GM12878 (cell line): ENCODE measurements around the gene METTL8. TPM values are rescaled to one million over a fixed set of nuclear protein-coding genes. Genes with fewer than 3 reads are reported as not detected.
"Not testable (repeated sequence)": the region's sequence is repeated elsewhere in the genome, so short reads cannot be mapped to it uniquely, and the experiment has no call there.

Experiments
- ATAC-seq: fragments of 200-7000 bp; cut with Tn5 transposase; 3 replicates; pipeline ENCODE4 v1.9.1; 2020; ENCODE audit warnings: mild to moderate bottlenecking, moderate library complexity
- BruUV-seq: library from RNA; stranded (reverse); fragments of 400-500 nt; replicated peaks from 2 replicates; lab custom pipeline; 2021; lab: Mats Ljungman, UMichigan
- CTCF ChIA-PET: fragments of 300-600 bp; sonication (Branson Sonifier 250); formaldehyde crosslinking; extraction: SDS; loops from one replicate; lab custom pipeline; 2021; ENCODE audit warnings: inconsistent platforms; lab: Yijun Ruan, JAX
- POLR2A ChIA-PET: fragments of 350-600 bp; formaldehyde crosslinking; extraction: SDS; loops from one replicate; lab custom pipeline; 2021; ENCODE audit warnings: inconsistent platforms; lab: Charles Lee
- RAD21 ChIA-PET: fragments of 300-600 bp; sonication (Branson Sonifier 250); formaldehyde crosslinking; loops from one replicate; lab custom pipeline; 2023; ENCODE audit warnings: antibody characterized with exemption; ENCODE audit not compliant: unreplicated experiment; lab: Charles Lee
- SMC1A ChIA-PET: fragments of 300-600 bp; sonication (Branson Sonifier 250); formaldehyde crosslinking; loops from one replicate; lab custom pipeline; 2023; ENCODE audit not compliant: unreplicated experiment, uncharacterized antibody; lab: Charles Lee
- DNase-seq: peaks from one replicate; pipeline ENCODE4 v3.0.0-alpha.2; 2011; ENCODE audit warnings: low read depth, low spot score
- FAIRE-seq: peaks from 3 replicates; lab custom pipeline; 2011; peaks lifted over from hg19 to GRCh38; lab: Jason Lieb, UNC
- H2AFZ ChIP-seq: 2 replicates; pipeline ENCODE4 v1.6.0; 2011; ENCODE audit warnings: low read depth, low read length, control low read depth; ENCODE audit not compliant: control insufficient read depth
- H3K27ac ChIP-seq: 2 replicates; pipeline ENCODE4 v1.5.1; 2011; ENCODE audit warnings: control low read depth; ENCODE audit not compliant: control insufficient read depth, insufficient read depth
- H3K27me3 ChIP-seq, 2 experiments: replicated peaks in 1 of 2; 2 replicates each; pipeline versions ENCODE4 v1.6.0 to v1.6.1; 2011; ENCODE audit warnings: low read length in 1 of 2; ENCODE audit not compliant: control insufficient read depth in 2 of 2, insufficient read depth in 2 of 2
- H3K36me3 ChIP-seq, 2 experiments: 2 replicates each; pipeline ENCODE4 v1.5.1; 2011; ENCODE audit warnings: low read length in 1 of 2; ENCODE audit not compliant: control insufficient read depth in 2 of 2, insufficient read depth in 2 of 2
- H3K4me1 ChIP-seq: 2 replicates; pipeline ENCODE4 v1.6.1; 2011; ENCODE audit warnings: mild to moderate bottlenecking, low read length, moderate library complexity, mixed read lengths; ENCODE audit not compliant: control insufficient read depth, insufficient read depth
- H3K4me2 ChIP-seq: 2 replicates; pipeline ENCODE4 v1.6.0; 2011; ENCODE audit warnings: control low read depth; ENCODE audit not compliant: control insufficient read depth, insufficient read depth
- H3K4me3 ChIP-seq: fragments of 200-600 bp; sonication (generic); 2 replicates; pipeline ENCODE4 v1.5.1; 2016
- H3K79me2 ChIP-seq: 2 replicates; pipeline ENCODE4 v1.6.0; 2011; ENCODE audit warnings: low read length; ENCODE audit not compliant: control insufficient read depth, insufficient read depth
- H3K9ac ChIP-seq: 2 replicates; pipeline ENCODE4 v1.8.0; 2011; ENCODE audit warnings: low read length, control low read depth, mixed read lengths; ENCODE audit not compliant: control insufficient read depth, insufficient read depth
- H3K9me3 ChIP-seq: replicated peaks from 3 replicates; pipeline ENCODE4 v1.5.1; 2011; ENCODE audit warnings: mild to moderate bottlenecking, low read length; ENCODE audit not compliant: control insufficient read depth, insufficient read depth
- H4K20me1 ChIP-seq: 2 replicates; pipeline ENCODE4 v1.6.0; 2011; ENCODE audit not compliant: control insufficient read depth, insufficient read depth
- BMI1 ChIP-seq: fragments of 450-650 bp; IDR thresholded peaks from 2 replicates; pipeline ENCODE4 v1.6.1; 2016; ENCODE audit warnings: mild to moderate bottlenecking, moderate library complexity, borderline replicate concordance
- CBFB ChIP-seq: IDR thresholded peaks from 2 replicates; pipeline ENCODE4 v1.6.1; 2016; ENCODE audit warnings: antibody characterized with exemption, low read depth
- FOXM1 ChIP-seq: IDR thresholded peaks from 2 replicates; pipeline ENCODE4 v1.6.1; 2012; ENCODE audit warnings: low read depth, mild to moderate bottlenecking, inconsistent platforms, low read length, moderate library complexity
- NFIC ChIP-seq: IDR thresholded peaks from 2 replicates; pipeline ENCODE4 v1.6.1; 2012; ENCODE audit warnings: low read depth, mild to moderate bottlenecking, inconsistent platforms, low read length, moderate library complexity
- POLR2AphosphoS2 ChIP-seq: IDR thresholded peaks from 2 replicates; pipeline ENCODE4 v1.6.1; 2011; ENCODE audit warnings: low read depth, mild to moderate bottlenecking, low read length, improper control_type of control experiment, moderate library complexity
- RUNX3 ChIP-seq: IDR thresholded peaks from 2 replicates; pipeline ENCODE4 v1.6.1; 2012; ENCODE audit warnings: low read length, inconsistent platforms
- SREBF1 ChIP-seq: IDR thresholded peaks from 2 replicates; pipeline ENCODE4 v1.6.1; 2012; ENCODE audit warnings: mild to moderate bottlenecking, low read length
- ZBED1 ChIP-seq: IDR thresholded peaks from 2 replicates; pipeline ENCODE4 v1.6.1; 2016; ENCODE audit warnings: borderline replicate concordance
- WGBS: methylation state at CpG from one replicate; pipeline ENCODE4 v1.1.6; 2016; ENCODE audit warnings: low lambda C conversion rate; ENCODE audit not compliant: insufficient replicate concordance, insufficient coverage; ENCODE audit errors: missing lambda C conversion rate; 5-methylcytosine and 5-hydroxymethylcytosine counted together
- in situ Hi-C: fragments of 300-500 bp; cut with MboI; formaldehyde crosslinking; loops from 9 replicates; pipeline ENCODE4 v1.14.3; 2018; ENCODE audit warnings: mixed read lengths
- intact Hi-C: fragments of 100-400 bp; cut with micrococcal nuclease; formaldehyde crosslinking; loops from one replicate; pipeline ENCODE4 v1.14.2; 2022; ENCODE audit not compliant: unreplicated experiment
- polyA plus RNA-seq, 11 experiments: library from polyadenylated mRNA; depleted of rRNA in 4 of 11; unstranded in 6 of 11; stranded (reverse) in 5 of 11; fragments of >200 nt; fragmentation: Nextera tagmentation in 4 of 11; fragmentation: Illumina TruSeq in 1 of 11; extraction: Ambion mirVana in 4 of 11; extraction: Trizol in 1 of 11; gene quantifications; 1 replicate in 1 of 11; 2 replicates in 10 of 11; pipeline versions ENCODE4 v1.2.1 to v1.2.3, GENCODE V29; 2011 to 2016; ENCODE audit warnings: inconsistent platforms in 2 of 11, missing spikeins in 2 of 11, low read depth in 1 of 11
- total RNA-seq, 4 experiments: library from RNA; depleted of rRNA in 3 of 4; stranded (reverse); fragments of >200 nt in 3 of 4; fragmentation: Illumina TruSeq in 1 of 4; extraction: Trizol in 1 of 4; gene quantifications; 2 replicates each; pipeline versions ENCODE4 v1.2.1 to v1.2.3, GENCODE V29; 2013 to 2021
- TF ChIP-seq, protein P1 (sequence below): IDR thresholded peaks from 2 replicates; pipeline ENCODE4 v1.6.1; 2012; ENCODE audit warnings: low read depth, low read length, improper control_type of control experiment

The METTL8 gene
- total and polyA plus RNA-seq, 10 of the 15 experiments (the other 5 are each of a cell fraction or from before 2014, with no cell fraction given) = 30.8 to 96.3 (median 51.5) TPM

DNA sequence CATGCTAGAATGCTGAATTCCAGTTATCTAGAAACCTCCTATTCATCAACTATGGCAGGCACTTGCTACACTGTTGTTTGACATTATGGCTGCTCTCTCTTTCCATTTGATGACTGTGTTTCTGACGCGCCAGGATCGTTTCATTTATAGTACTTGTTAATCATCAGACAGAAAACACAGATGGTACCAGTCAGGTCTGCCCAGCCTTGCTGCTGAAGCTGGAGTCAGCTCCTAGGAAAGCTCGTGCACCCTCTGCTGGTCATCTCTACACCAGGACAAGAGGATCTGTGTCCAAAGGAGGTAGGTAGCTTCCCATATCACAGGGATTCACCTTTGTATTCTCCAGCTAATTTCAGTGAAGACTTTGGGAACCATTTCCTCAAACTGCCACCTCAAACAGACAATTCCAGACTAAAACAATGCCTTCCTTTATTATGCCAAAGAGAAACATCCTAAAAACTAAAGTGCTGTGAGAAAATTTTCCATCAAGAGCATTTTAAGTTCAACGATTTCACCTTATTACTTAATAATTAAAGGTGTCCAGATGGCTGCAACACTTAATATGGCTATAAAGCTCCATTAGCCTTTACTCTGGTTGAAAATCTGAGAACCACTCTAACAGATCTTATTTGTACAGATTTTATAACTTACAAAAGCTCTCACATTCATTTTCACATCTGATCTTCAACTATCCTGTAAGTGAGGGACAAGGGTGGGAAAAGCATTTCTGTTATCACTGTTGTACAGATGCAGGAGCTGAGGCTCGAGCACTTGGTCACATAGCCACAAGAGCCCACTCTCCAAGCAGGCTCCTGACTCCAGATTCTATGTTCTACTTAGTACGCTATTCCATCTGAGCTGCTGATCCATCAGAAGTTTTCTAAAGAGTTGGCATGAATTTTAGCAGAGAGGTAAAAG, 17.5 kb downstream of the METTL8 start (continued):
- TF ChIP-seq, protein P1, sequence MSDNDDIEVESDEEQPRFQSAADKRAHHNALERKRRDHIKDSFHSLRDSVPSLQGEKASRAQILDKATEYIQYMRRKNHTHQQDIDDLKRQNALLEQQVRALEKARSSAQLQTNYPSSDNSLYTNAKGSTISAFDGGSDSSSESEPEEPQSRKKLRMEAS = no peak
- no peak for TF ChIP-seq POLR2AphosphoS2
- TF ChIP-seq ZBED1 = no peak; the same call in 1 of the 2 replicates
- TF ChIP-seq BMI1 = no peak
- no peak for TF ChIP-seq FOXM1
- TF ChIP-seq SREBF1 = no peak
- TF ChIP-seq CBFB = 0 out of 2 replicates have a peak, but pooled peaks have one; percentile 25

DNA sequence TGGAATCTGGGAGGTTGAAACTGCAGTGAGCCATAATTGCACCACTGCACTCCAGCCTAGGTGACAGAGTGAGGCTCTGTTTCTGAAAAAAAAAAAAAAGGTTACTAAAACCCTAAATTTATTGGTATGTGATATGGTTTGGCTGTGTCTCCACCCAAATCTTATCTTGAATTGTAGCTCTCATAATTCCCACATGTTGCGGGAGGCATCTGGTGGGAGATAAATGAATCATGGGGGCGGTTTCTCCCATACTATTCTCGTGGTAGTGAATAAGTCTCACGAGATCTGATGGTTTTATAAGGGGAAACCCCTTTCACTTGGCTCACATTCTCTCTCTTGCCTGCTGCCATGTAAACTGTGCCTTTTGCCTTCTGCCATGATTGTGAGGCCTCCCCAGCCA, 19.1 kb downstream of the METTL8 start:
- ATAC-seq, DNase-seq, H2AFZ ChIP-seq, H3K4me3 ChIP-seq, BruUV-seq, H3K9ac ChIP-seq, H3K27me3 ChIP-seq, FAIRE-seq, H3K4me2 ChIP-seq, H3K9me3 ChIP-seq, H4K20me1 ChIP-seq: not testable (repeated sequence)
- peaks cover 72% of the 10 kb centered on the region for H3K79me2 ChIP-seq
- H3K36me3 ChIP-seq = peaks cover 0 to 10% of the 10 kb centered on the region in 2 experiments; a peak in 3 of 4 replicates
- ChIA-PET SMC1A (interaction anchor here (0.8 to 5.0 kb wide), 13 partner anchors 8 to 257 kb away, joined by 3 to 198 read pairs (median 4); partner anchors contain the start of gene CYBRD1), POLR2A (interaction anchor here (0.6 to 1.2 kb wide), 6 partner anchors 69 to 128 kb away, joined by 3 to 8 read pairs (median 4); no protein-coding TSS in a partner anchor), CTCF (interaction anchor here (0.6 to 5.6 kb wide), 6 partner anchors 67 to 440 kb away, joined by 3 to 110 read pairs (median 7); no protein-coding TSS in a partner anchor), RAD21 (interaction anchor here (0.8 to 5.4 kb wide), 10 partner anchors 26 to 441 kb away, joined by 3 to 186 read pairs (median 8); no protein-coding TSS in a partner anchor)
- 53% methylated on average over 4 of the region's 4 CpGs for WGBS
- H3K27ac ChIP-seq = peak overlapping the region; percentile 5; the same call in 1 of the 2 replicates
- peaks cover 39% of the 10 kb centered on the region for H3K4me1 ChIP-seq
- in situ Hi-C loops (loop anchor here (5.0 kb wide), 2 partner anchors 92 to 257 kb away; no protein-coding TSS in a partner anchor), intact Hi-C loops (loop anchor here (5.0 kb wide), 2 partner anchors 67 to 167 kb away; no protein-coding TSS in a partner anchor)
- 0 out of 2 replicates have a peak, but pooled peaks have one; percentile 10 for TF ChIP-seq RUNX3
- peak; percentile 24; the same call in 1 of the 2 replicates for TF ChIP-seq NFIC
